NB4 (cell line): Measurements from ENCODE around the gene FCF1.

ENCODE experiments used
- POLR2A ChIP-seq: IDR thresholded peaks from 2 replicates; pipeline ENCODE4 v1.6.1; 2011; ENCODE audit warnings: mild to moderate bottlenecking; ENCODE audit not compliant: insufficient read length; ENCODE audit errors: extremely low read depth
- TF ChIP-seq, protein P1 (sequence below): IDR thresholded peaks from one replicate; pipeline ENCODE4 v1.5.1; 2012; ENCODE audit warnings: low read depth, low read length

- TF ChIP-seq, protein P1, sequence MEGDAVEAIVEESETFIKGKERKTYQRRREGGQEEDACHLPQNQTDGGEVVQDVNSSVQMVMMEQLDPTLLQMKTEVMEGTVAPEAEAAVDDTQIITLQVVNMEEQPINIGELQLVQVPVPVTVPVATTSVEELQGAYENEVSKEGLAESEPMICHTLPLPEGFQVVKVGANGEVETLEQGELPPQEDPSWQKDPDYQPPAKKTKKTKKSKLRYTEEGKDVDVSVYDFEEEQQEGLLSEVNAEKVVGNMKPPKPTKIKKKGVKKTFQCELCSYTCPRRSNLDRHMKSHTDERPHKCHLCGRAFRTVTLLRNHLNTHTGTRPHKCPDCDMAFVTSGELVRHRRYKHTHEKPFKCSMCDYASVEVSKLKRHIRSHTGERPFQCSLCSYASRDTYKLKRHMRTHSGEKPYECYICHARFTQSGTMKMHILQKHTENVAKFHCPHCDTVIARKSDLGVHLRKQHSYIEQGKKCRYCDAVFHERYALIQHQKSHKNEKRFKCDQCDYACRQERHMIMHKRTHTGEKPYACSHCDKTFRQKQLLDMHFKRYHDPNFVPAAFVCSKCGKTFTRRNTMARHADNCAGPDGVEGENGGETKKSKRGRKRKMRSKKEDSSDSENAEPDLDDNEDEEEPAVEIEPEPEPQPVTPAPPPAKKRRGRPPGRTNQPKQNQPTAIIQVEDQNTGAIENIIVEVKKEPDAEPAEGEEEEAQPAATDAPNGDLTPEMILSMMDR: no peak
- TF ChIP-seq POLR2A: no peak
Observed at GRCh38 chr14:74663884-74664283, 49.1 kb upstream of the FCF1 start.
